GM21528 (cell line): ENCODE data around the gene SND1.
A peak's percentile ranks its signal among the peaks of the same experiment; 100 is the strongest.

Experiments used
- ATAC-seq: cut with Tn5 transposase; IDR thresholded peaks from one replicate; pipeline ENCODE4 v1.9.1; 2021; ENCODE audit warnings: mild to moderate bottlenecking, moderate library complexity; ENCODE audit not compliant: unreplicated experiment, low FRiP score

The SND1 gene

DNA sequence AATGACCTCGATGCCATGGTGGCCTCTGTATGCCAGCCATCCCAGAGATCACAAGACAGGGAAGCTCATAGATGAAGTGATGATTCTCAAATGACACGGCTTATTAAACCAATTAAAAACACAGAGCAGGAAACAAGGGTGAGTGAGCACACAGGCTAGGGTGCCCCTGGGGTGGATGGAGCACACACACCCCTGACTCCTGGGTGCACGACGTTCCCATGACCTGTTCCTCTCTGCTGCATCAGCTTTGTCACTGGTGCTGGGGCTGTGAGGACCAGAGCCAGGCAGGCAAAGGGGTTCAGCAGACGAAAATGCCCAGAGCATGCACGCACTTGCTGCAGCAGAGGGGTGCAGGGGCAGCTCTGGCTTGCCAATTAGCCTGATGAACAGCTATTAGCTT lies 465.7 kb downstream of the SND1 start:
- no peak for ATAC-seq

DNA sequence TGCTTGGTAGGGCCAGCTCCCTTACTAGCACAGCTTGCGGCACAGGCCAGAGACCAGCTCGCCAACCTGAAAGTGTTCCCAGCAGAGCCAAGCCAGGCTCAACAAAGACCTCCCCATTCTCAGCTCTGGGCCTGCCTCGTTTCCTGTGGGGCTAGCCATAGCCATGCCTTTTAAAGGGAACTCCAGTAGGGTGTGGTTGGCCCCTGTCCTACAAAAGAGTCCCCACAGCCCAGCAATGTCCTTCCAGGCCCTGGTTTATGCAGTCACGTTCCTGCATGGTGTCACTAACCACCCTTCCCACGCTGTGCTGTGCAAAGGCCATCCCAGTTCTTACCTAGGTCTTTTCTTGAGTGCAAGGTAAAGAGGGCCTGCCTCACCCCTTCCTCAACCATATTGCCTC lies 467.0 kb downstream of the SND1 start:
- no peak for ATAC-seq

DNA sequence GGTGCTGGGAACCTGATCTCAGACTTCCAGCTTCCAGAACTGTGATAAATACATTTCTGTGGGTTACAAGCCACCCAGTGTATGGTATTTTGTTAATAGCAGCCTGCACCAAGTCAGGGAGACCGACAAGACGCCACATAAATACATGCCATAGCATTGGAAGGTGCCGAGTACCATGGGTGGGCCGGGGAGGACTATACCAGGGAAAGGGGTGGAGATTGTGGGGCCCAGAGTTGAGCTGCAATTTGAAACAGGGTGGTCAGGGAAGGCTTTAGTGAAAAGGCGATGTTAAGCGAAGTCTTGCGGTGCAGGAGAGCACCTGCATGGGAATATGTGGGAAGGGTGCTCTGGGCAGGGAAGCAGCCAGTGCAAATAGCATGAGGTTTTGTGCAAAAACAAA lies 468.1 kb downstream of the SND1 start:
- no peak for ATAC-seq

DNA sequence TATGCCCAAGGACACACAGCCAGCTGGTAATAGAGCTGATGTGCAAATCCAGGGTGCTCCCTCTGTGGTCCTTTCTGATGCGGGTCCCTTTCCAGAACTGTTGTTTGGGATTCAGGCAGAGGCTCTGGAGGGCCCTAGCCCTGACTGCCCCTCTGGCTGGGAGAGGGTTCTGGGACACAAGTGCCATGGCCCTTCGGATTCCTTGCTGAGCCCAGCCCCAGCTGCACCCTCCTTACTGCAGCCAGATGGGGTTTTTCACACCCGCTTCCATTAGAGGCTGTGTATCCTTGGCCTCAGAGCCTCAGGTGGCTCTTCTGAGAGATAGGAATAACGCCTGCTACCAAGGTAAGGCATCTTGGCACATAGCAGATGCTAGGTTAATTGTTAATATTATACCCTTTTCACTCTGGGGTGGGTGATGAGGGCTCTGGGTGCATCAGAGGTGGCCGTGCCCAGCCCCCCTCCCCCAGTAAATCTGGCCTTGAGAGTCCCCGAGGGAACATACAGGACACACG lies 469.0 kb downstream of the SND1 start:
- no peak for ATAC-seq

DNA sequence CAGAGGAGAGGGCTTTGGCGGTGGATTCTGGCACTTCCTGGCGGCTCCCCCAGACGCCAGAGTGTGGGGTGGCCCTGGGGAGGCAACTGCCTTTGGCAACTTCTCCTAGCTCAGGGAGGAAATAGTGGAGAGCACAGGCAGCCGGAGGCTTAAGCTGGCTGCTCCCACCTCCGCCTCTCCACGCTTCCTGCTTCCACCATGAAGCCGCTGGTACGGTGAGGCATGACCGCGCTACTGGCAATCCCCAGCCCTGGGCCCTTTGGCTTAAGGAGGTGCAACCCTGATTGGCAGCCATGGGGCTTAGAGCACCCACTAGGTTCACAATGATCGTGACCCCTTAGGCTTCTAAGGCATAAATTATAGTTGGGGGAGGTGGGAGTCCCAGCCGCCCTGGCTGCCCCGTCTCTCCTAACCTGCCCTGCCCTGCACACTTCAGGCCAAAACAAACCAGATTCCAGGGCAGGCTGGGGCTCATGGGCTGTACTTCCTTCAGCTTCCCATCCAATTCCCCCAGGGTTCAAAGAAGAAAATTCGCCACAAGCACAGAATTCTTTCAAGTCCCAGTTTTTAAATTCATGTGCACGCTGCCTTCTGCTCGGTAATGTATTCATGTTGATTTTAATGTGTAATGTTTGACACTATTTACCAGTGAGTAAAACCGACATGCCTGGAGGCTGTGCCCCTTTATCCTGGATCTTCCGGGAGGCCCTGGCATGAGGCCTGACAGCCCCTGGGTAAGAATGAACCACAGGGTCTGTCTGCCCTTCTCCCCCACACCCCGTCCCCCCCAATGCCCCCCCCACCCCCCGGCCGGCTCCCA lies 469.9 kb downstream of the SND1 start:
- no peak for ATAC-seq

DNA sequence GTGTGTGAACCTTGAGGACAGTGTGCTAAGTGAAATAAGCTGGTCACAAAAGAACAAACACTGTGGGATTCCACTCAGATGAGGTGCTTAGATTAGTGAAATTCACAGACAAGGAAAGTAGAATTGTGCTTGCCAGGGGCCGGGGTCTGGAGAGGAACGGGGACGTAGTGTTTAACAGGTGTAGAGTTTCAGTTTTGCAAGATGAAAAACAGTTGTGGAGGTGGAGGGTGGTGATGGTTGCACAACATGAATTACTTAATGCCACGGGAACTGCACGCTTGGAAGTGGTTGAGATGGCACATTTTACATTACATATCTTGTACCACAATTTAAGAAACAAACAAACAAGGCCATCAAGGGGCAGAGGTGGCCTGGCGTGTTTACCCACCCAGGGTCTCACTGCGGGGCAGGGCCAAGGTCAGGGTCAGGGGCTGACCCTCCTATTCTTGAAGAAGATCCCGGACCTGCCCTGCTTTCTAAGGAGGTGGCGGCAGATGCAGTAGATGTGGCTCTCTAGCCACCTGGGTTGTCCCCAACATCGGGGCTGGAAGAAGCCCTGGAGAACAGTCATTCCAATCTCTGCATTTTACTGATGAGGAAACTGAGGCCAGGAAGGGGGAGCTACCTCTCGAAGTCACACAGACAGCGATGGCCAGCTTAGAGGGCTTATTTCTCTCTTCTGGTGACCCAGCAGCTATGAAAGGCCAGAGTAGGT lies 470.7 kb downstream of the SND1 start:
- ATAC-seq, result no peak

DNA sequence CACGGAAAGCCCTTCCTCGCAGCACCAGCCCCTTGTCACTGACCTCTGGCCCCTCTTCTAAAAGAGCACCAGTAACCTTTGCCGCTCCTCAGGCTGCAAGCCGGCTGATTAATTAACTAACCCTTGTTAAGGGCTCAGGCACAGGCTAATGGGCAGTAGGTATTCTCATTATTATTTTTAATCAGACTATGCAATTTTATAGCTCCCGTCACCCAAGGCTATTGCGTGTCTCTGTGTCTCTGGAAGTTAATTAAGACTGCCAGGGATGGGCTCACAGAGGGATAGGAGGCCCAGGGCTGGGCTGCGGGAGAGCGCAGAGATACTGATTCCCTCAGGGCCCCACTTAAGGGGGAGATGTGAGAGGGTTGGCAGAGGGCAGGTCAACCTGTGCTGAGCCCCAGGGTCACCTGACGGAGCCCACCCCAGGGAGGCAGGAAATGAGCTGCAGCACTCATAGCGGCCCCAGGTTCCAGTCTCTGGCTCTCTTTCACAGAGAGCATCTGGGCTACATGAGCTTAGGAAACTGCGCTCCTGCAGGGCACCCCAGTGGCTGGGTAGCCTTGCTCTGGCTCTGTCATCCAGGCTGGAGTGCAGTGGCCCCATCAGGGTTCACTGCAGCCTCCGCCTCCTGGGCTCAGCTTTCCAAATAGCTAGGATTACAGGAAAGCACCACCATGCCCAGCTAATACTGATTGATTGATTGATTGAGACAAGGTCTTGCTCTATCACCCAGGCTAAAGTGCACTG lies 471.5 kb downstream of the SND1 start:
- ATAC-seq, result no peak

DNA sequence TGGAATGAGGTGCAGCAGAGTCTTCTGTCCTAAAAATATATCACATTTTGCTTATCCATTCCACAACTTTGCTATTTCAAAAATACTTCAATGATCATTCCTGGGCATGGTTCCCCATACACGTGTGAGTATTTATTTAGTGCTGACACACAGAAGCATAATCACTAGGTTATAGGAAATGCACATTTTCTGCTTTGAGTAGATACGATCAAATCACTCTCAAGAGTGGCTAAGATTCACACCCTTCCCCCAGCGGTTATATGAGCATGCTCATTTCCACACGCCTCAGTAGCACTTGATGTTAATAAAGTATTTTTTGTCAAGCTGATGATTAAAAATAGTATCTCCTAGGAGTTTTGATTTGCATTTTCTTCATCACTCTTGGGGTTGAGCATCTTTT lies 472.8 kb downstream of the SND1 start:
- ATAC-seq, result no peak

DNA sequence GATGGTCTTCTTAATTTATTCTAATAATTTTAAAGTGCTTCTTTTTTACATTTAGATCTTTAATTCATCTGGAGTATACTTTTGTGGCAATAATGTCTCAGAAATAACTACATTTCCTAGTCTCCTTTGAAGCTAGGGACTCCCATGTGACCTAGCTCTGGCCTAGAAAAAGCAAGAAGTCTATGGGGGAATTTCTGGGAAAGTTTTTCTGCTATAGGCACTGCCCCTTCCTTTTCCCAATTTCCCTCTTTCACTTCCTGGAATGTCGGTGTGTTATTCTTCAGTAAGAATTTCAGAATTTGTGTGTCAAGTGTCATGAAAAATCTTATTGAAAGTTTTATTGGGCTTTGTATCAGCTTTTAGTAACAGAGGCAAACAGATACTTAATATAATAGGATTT lies 473.8 kb downstream of the SND1 start:
- no peak for ATAC-seq

DNA sequence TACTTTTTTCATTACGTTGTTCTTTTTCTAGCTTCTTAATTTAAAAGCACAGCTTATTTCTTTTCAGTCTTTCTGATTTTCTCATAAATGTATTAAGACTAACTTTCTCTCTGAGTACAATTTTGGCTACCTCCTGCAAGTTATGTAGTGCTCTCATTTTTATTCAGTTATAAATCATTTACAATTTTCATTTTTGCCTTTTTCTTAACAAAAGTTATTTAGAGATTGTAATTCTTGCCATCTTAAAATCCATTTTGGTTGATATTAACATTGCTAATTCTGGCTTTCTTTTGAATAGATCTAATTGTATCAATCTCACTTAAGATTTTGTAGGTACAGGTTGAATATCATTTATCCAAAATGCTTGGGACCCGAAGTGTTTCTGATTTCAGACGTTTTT lies 476.4 kb downstream of the SND1 start:
- ATAC-seq, result no peak

DNA sequence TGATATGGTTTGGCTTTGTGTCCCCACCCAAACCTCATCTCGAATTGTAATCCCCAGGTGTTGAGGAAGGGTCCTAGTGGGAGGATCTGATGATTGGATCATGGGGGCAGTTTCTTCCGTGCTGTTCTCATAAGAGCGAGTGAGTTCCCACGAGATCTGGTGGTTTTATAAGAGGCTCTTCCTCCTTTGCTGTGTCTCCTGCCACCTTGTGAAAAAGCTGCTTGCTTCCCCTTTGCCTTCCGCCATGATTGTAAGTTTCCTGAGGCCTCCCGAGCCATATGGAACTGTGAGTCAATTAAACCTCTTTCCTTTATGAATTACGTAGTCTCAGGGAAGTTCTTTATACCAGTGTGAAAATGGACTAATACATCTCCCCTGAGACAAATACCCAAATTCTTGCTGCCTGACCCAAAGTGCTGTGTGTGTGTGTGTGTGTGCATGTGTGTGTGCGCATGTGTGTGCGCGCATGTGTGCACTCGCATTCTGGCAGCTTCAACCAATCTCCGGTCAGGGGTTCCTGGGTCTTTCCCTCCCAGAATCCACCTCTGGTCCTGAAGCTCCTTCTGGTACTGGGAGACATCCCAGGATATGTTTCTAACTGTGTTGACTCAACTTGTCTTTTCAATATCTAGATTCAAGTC lies 477.4 kb downstream of the SND1 start:
- ATAC-seq, result no peak

DNA sequence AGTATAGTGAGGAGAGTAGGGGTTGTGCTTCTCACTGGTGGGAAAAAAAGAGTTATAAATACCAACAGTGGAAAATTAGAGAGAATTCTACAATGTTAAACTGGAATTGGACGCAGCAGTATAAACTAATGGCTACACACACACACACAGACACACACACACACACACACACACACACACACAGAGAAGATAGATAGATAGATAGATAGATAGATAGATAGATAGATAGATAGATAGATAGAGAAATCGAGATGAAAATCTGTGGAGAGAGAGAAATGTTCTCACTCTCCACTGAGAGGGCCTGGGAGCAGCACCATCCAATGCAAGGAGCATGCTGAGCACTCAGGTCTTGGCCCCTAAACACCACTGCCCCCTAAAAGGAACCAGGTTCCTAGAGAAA lies 479.1 kb downstream of the SND1 start:
- no peak for ATAC-seq

DNA sequence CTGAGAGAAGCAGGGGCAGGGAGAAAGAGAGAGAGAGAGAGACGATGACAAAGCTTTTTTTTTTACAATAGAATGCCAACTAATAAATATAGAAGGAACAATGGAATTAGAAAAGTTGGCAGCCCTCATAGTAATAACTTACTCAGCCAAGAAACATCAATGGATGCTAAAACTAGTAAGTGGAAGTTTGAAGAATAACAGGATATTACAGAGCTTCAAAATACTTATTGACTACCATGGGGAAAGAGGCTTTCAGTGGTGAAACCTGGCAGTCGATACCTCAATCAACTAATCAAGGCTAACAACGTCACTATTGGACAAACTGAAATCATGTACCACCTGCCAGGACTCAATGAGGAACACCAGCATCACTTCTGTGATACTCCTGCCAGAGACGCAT lies 479.7 kb downstream of the SND1 start:
- no peak for ATAC-seq

DNA sequence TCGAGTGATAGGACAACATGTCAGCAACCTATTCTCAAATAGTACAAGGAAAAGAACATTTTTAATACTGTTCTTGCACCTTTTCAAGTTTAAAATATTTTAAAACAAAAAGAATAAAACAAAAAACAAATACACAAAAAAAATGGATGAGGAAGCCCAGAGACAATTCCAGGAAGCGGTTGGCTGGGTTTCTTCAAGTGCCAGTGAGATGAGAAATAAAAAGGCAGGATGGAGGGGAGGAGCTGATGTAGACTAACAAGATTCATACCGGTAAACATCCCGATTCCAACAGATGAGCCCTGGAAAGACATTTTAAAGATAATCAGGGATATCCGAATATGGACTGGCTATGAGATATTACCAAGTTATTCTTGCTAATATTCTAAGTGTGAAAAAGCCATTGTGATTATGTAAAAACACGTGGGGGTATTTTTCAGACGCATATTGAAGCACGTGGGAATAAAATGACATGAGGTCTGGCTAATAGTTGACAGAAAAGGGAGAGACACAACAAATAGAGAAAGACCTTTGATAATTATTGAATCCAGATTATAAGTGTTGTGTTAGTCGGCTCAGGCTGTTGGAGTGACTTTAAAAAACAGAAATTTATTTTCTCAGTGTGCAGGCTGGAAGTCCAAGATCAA lies 480.6 kb downstream of the SND1 start:
- ATAC-seq, result no peak

DNA sequence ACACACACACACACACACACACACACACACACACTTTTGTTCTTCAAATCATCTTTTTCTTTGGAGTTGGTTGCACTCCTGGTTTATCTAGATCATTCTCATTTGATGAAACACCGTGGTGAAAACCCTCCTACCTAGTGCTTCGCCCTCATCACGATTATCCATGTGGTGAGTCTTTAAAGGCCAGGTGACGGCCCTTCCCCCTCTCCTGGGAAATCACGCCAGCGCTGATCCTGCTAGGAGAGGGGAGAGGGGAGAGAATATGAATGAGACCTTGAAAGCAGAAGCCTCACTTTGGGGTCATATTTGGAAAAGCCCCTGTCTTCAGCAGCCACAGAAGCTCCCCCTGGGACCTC lies 483.1 kb downstream of the SND1 start:
- no peak for ATAC-seq

DNA sequence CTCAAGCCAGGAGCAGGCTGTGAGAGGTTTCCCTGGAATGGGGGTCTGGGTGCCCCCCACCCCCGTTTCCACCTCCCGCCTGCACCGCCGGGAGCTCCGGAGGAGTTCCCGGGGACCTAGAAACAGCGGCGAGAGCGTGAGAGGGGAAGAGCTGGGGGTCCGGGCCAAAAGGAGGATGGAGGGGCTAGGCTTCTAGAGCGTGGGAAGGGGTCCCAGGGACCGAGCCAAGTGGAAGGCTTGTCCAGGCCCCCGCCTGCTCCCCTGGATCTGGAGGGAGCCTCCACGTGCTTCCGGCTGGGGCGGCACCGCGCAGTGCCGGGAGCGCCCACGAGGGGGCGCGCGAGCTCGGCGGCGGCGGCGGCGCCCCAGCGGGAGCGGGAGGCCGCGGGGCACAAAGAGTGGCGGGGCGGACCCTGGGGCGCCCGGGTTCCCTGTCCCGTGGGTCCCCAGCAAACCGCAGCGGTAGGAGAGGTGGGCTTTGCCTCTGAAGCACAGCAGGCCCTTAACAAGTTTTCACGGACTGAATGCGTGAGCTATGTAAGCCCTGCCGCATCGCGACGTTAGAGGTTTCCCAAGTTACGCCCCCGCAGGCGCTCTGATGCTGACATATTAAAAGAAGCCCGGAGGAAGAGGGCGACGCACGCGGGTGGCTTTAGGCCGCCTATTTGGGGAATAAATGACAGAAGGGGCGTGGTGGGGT lies 483.7 kb downstream of the SND1 start:
- peak; percentile 90 for ATAC-seq

DNA sequence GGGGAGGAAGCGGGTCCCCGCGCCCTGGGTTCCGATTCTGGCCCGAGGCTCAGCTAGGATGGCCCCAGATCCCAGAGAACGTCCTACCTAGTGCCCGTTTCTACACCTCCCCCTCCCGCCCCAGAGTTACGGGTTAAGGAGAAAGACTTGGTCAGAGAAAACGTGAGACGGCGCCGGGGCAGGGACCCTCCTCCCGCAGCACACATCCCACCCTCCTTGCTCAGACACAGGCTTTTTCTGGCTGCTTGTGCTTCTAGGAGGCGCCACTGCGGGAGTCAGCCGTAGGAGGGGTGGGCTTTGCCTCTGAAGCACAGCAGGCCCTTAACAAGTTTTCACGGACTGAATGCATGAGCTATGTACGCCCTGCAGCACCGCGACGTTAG lies 484.2 kb downstream of the SND1 start:
- ATAC-seq, result peak; percentile 9

DNA sequence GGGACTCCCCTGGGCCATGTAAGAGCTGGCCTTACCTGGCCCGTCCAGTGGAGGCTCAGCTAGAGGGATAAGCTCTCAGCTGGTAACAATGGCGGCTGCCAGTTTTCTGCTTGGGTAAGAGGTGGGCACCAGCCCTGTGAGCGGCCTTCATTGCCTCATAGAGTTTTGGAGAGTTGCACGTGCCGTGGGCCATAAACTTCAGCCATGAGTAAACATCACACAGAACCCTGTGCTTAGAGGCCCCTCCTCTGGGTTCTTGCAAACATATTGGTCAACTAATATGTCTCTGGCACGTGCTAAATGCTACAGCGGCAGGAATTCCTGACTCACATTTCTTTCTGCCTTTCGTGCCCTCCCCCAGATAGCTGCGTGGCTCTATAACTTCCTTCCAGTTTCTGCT lies 485.2 kb downstream of the SND1 start:
- no peak for ATAC-seq

DNA sequence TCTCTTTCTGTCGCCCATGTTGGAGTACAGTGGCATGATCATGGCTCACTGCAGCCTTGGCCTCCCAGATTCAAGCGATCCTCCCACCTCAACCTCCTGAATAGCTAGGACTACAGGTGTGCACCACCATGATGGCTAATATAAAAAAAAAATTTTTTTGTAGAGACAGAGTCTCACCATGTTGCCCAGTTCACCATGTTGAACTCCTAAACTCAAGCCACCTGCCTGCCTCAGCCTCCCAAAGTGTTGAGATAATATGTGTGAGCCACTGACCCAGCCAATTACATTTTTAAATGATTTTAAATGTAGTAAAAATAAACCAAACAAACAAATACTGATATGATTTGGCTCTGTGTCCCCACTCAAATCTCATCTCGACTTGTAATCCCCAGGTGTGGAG lies 487.4 kb downstream of the SND1 start:
- no peak for ATAC-seq

DNA sequence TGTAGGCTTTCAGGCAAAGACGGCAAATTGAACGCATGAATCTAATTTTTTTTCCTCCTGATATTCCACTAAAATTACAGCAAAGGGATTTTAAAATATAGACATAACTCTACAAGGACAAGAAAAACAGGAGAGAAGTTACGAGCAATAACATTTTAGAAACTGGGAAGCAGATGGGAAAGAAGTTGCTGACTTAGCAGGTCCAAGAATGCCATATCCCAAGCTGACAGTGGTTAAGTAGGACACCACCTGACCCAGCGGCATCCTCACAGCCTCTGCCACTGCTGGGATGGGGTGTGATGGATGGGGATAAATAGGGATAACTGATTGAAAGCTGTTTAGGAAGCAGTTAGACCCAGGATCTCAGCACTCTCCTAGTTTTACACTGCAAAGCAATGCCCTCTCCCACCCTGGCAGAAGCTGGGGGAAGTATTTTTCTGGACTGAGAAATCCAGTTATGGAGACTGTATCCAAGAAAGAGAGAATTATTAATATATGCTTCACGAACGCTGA lies 489.7 kb downstream of the SND1 start:
- ATAC-seq, result no peak
